ENCODE data around the gene NUP107.

Gene NUP107

DNA sequence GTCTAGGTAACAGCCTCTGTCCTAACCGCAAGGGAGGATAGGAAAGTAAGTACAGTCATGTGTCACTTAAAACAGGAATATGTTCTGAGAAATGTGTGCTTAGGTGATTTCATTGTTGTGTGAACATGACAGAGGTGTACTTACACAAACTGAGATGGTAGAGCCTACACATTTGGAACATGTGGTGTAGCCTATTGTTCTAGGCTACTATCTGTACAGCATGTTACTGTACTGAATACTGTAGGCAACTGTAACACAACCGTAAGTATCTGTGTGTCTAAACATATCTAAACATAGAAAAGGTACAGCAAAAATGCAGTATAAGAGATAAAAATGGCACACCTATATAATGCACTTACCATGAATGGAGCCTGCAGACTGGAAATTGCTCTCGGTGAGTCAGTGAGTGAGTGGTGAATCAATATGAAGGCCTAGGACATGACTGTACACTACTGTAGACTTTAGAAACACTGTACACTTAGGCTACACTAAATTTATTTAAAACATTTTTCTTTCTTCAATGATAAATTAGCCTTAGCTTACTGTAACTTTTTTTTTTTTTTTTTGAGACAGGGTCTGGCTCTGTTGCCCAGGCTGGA lies 108.0 kb downstream of the NUP107 start:
- TF ChIP-seq, protein P1, sequence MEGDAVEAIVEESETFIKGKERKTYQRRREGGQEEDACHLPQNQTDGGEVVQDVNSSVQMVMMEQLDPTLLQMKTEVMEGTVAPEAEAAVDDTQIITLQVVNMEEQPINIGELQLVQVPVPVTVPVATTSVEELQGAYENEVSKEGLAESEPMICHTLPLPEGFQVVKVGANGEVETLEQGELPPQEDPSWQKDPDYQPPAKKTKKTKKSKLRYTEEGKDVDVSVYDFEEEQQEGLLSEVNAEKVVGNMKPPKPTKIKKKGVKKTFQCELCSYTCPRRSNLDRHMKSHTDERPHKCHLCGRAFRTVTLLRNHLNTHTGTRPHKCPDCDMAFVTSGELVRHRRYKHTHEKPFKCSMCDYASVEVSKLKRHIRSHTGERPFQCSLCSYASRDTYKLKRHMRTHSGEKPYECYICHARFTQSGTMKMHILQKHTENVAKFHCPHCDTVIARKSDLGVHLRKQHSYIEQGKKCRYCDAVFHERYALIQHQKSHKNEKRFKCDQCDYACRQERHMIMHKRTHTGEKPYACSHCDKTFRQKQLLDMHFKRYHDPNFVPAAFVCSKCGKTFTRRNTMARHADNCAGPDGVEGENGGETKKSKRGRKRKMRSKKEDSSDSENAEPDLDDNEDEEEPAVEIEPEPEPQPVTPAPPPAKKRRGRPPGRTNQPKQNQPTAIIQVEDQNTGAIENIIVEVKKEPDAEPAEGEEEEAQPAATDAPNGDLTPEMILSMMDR (conservative IDR thresholded peaks at IDR 0.05; ENCODE audit: low read depth, low read length): no peak
- H2AFZ ChIP-seq (ENCODE audit: low read depth): no peak overlapping the region
- H3K27me3 ChIP-seq (ENCODE audit: insufficient read depth, low read depth): no peaks in the 10 kb centered on the region
- no peak overlapping the region for H3K27ac ChIP-seq
- no peaks in the 10 kb centered on the region for H3K4me1 ChIP-seq (ENCODE audit: low read depth, poor library complexity, severe bottlenecking)
- H3K36me3 ChIP-seq (ENCODE audit: insufficient read depth): no peaks in the 10 kb centered on the region
- H3K4me2 ChIP-seq: no peak overlapping the region
- H3K9ac ChIP-seq: no peak overlapping the region
- H3K79me2 ChIP-seq (ENCODE audit: insufficient read depth, low read depth): no peaks in the 10 kb centered on the region
- H3K4me3 ChIP-seq (IDR thresholded peaks at IDR 0.05; ENCODE audit: insufficient read depth, low read depth, low read length): no peak overlapping the region
- H4K20me1 ChIP-seq (ENCODE audit: insufficient read depth): no peaks in the 10 kb centered on the region
